Transverse colon (tissue), 4 donors: Measurements from ENCODE around the gene TMEM266. TPM values are rescaled to one million over a fixed set of nuclear protein-coding genes. Genes with fewer than 3 reads are reported as not detected.
A peak's percentile ranks its signal among the peaks of the same experiment; 100 is the strongest.

ENCODE experiments used
- DNase-seq: peaks from one replicate; pipeline ENCODE4 v3.0.0-alpha.2; 2019
- H3K27ac ChIP-seq, 4 donors: fragments of 200-600 bp; sonication (generic); 2 replicates each; pipeline ENCODE4 v1.5.1; 2016 to 2018; ENCODE audit warnings: inconsistent platforms in 4 of 4
- H3K27me3 ChIP-seq: fragments of 200-600 bp; sonication (generic); 2 replicates; pipeline ENCODE4 v1.5.1; 2017; ENCODE audit warnings: inconsistent platforms
- H3K36me3 ChIP-seq, 4 donors: fragments of 200-600 bp; sonication (generic); 2 replicates each; pipeline ENCODE4 v1.5.1; 2017 to 2019; ENCODE audit warnings: inconsistent platforms in 4 of 4
- H3K4me1 ChIP-seq, 4 donors: fragments of 200-600 bp; sonication (generic); 2 replicates each; pipeline ENCODE4 v1.5.1; 2017 to 2020; ENCODE audit warnings: inconsistent platforms in 4 of 4
- H3K4me3 ChIP-seq, 4 donors: fragments of 200-600 bp; sonication (generic); 1 replicate in 1 of 4; 2 replicates in 3 of 4; pipeline versions ENCODE4 v1.5.1 to v1.6.1; 2017 to 2019; ENCODE audit warnings: inconsistent platforms in 4 of 4
- H3K9me3 ChIP-seq, 2 donors: fragments of 200-600 bp; sonication (generic); 2 replicates each; pipeline ENCODE4 v1.5.1; 2017 to 2019; ENCODE audit warnings: inconsistent platforms in 2 of 2
- EP300 ChIP-seq: sonication (generic); formaldehyde crosslinking; IDR thresholded peaks from one replicate; pipeline ENCODE4 v1.6.1; 2017; ENCODE audit warnings: antibody characterized with exemption, low read depth
- POLR2A ChIP-seq: fragments of 450-650 bp; IDR thresholded peaks from one replicate; pipeline ENCODE4 v1.6.1; 2016; ENCODE audit warnings: antibody characterized with exemption, mild to moderate bottlenecking, moderate library complexity
- POLR2AphosphoS5 ChIP-seq, 3 donors: sonication (generic); formaldehyde crosslinking; IDR thresholded peaks; one replicate each; pipeline ENCODE4 v1.6.1; 2016; ENCODE audit warnings: antibody characterized with exemption in 3 of 3
- WGBS, 2 donors: methylation state at CpG; one replicate each; pipeline ENCODE4 v1.1.5; 2018; ENCODE audit warnings: low coverage in 1 of 2; 5-methylcytosine and 5-hydroxymethylcytosine counted together
- in situ Hi-C, 4 donors: fragments of 200-750 bp; cut with MboI; loops; one replicate each; pipeline versions ENCODE4 v1.15.0 to v1.15.1; 2017; ENCODE audit warnings: low sequenced_read_pairs in 3 of 4, low pct_ligation_motif_present in 1 of 4, low pct_unique_long_range_greater_than_20kb in 1 of 4
- intact Hi-C: fragments of 100-400 bp; cut with DNase I; formaldehyde crosslinking; loops from one replicate; pipeline ENCODE4 v1.15.1; 2023; ENCODE audit warnings: low total_unique reads
- total RNA-seq, 4 donors: library from RNA; depleted of rRNA; stranded (reverse); fragments of >200 nt; gene quantifications; one replicate each; pipeline ENCODE4 v1.1.0, GENCODE V29; 2016
- TF ChIP-seq, protein P1 (sequence below), 5 experiments: fragments of 200-600 bp in 3 of 5; fragments of 450-650 bp in 2 of 5; sonication (generic) in 3 of 5; IDR thresholded peaks; 1 replicate in 2 of 5; 2 replicates in 3 of 5; pipeline ENCODE4 v1.5.1; 2016 to 2017; ENCODE audit warnings: antibody characterized with exemption in 5 of 5, inconsistent platforms in 3 of 5, mild to moderate bottlenecking in 2 of 5, moderate library complexity in 1 of 5

The TMEM266 gene
- total RNA-seq, 4 donors from 2014 or later, result 0.41 TPM; not detected in 3

DNA sequence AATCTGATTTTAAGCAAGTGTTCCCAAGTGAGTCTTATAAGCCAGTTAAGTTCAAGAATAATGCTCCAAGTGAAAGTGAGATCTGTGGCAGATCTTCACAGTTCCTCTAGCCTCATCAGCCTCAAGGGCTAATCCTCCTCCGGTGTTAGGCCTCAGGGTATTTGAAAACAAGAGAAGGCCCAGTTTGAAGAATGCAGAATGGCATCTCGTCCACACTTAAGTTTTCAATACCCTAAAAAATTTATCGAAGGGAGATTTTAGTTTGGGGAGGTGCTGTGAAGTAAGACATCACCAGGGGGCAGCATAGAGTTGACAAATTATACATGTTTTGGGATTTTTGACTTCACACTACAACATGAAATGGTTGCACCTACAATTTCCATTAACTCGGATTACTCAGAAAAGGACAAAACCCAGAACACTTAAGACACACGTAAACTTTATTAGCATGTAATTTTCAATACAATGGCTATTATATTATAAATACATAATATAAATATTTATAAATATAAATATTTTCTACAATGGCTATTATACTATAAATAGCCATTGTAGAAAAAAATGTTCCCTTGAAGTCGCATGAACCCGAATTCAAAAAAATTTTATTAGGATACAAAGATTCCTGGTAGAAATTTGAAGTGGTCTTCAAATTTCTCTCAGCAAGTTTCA, 2.3 kb upstream of the TMEM266 start:
- TF ChIP-seq, protein P1, sequence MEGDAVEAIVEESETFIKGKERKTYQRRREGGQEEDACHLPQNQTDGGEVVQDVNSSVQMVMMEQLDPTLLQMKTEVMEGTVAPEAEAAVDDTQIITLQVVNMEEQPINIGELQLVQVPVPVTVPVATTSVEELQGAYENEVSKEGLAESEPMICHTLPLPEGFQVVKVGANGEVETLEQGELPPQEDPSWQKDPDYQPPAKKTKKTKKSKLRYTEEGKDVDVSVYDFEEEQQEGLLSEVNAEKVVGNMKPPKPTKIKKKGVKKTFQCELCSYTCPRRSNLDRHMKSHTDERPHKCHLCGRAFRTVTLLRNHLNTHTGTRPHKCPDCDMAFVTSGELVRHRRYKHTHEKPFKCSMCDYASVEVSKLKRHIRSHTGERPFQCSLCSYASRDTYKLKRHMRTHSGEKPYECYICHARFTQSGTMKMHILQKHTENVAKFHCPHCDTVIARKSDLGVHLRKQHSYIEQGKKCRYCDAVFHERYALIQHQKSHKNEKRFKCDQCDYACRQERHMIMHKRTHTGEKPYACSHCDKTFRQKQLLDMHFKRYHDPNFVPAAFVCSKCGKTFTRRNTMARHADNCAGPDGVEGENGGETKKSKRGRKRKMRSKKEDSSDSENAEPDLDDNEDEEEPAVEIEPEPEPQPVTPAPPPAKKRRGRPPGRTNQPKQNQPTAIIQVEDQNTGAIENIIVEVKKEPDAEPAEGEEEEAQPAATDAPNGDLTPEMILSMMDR (IDR thresholded peaks at IDR 0.05), result peak; percentile 55 to 74 (median 71)
- no peak for TF ChIP-seq POLR2AphosphoS5 (IDR thresholded peaks at IDR 0.05)
- Histone ChIP-seq H3K27me3 (peaks cover 77% of the 10 kb centered on the region), H3K9me3 (no peaks in the 10 kb centered on the region), H3K27ac (no peak overlapping the region), H3K4me1 (peaks cover 7 to 21% (median 16%) of the 10 kb centered on the region in 4 donors), H3K4me3 (no peak overlapping the region), H3K36me3 (no peaks in the 10 kb centered on the region)
- in situ Hi-C loops (no loop called here), intact Hi-C loops (loop anchor here (10.0 kb wide), 1 partner anchor 77 kb away; no protein-coding TSS in a partner anchor)
- DNase-seq, result peak; percentile 14
- 3 to 4% methylated on average over 7 of the region's 7 CpGs for WGBS, 2 donors

DNA sequence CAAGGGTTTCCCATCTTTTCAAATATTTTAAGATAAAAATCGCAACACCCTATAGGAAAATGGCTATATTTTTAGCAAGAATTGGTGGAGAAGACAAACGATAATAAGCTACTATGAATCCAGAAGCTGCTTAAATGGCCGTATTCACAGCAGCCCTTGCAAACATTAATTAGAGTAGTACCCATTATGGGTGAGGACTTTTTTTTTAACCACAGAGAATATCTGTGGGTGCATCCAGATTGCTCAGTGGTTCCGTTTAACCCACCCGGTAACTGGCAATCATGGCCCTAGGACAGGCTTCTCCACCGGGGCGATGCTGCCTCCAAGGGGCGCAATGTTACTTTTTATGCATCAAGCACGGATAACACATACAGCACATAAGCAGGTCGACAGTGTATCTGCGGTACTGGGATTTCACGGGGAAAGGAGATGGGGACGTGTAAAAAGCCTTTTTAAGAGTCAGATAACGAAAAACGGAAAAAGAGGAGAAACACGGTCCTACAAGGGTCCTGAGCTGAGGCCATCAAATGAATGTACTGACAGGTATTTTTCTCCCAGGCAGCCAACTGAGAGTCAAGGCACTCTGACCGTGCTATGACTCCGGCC, 968 bp upstream of the TMEM266 start:
- WGBS, 2 donors, result 7 to 8% methylated on average over 11 to 18 of the region's 18 CpGs
- intact Hi-C loops, result loop anchor here (10.0 kb wide), 1 partner anchor 76 kb away; no protein-coding TSS in a partner anchor
- TF ChIP-seq POLR2AphosphoS5 (IDR thresholded peaks at IDR 0.05) (no peak), EP300 (no peak), POLR2A (no peak)
- TF ChIP-seq, protein P1 (IDR thresholded peaks at IDR 0.05), result no peak
- Histone ChIP-seq H3K4me1 (peaks cover 7 to 21% (median 16%) of the 10 kb centered on the region in 4 donors), H3K27ac (no peak overlapping the region), H3K9me3 (no peaks in the 10 kb centered on the region), H3K4me3 (peak overlapping the region; percentile 44 to 70 (median 54)), H3K27me3 (peaks cover 80% of the 10 kb centered on the region), H3K36me3 (no peaks in the 10 kb centered on the region)
- no peak for DNase-seq
- in situ Hi-C loops, result no loop called here

DNA sequence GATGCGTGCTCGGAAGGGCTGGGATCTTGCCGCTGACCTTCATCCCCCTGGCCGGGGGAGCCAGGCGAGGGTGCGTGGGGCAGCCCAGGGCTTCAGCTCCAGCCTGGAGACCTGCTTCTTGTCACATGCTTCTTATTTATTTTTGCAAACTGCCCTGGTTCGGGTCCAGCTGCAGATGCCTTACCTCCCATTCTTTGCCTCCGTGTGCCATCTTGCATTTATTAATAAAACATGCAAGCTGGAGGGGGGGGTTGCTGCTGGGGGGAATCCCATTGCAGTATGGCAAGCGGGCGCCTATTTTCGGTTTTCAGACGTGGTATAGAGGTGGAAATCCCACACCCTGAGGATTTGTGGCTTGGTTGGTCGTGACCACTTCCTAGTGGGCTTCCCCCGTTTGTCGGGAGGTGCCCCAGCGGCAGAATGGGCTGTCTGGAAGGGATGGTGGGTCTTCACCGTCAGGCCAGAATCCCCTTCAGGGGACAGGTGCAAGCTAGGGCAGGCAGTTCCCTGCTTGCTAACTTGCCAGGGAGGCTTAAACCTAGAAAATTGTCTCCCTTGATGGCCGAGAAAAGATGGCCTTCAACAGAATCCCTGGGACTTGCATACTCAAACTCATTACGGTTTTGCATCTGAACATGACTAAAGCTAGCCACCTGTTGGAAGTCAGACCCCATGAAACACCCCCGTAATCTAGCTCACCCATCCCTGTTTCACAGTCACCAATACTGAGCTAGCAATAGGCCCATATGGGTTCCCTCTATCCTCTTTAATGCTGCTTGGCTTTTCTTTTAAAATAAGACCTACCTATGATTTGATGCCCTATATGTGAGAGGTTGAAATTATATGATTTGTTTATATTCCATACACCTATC, 569 bp downstream of the TMEM266 start:
- H3K4me3 ChIP-seq, result peak overlapping the region; percentile 22 to 70 (median 52)
- DNase-seq, result no peak
- peaks cover 7 to 21% (median 16%) of the 10 kb centered on the region in 4 donors for H3K4me1 ChIP-seq
- in situ Hi-C loops (loop anchor here in 2 of 4 donors (10.0 kb wide), 1 partner anchor 74 kb away; no protein-coding TSS in a partner anchor), intact Hi-C loops (no loop called here)
- H3K27me3 ChIP-seq, result peaks cover 80% of the 10 kb centered on the region
- H3K27ac ChIP-seq, result no peak overlapping the region
- no peaks in the 10 kb centered on the region for H3K9me3 ChIP-seq
- TF ChIP-seq EP300 (no peak), POLR2A (no peak), POLR2AphosphoS5 (IDR thresholded peaks at IDR 0.05) (no peak)
- TF ChIP-seq, protein P1 (IDR thresholded peaks at IDR 0.05), result no peak
- WGBS, 2 donors, result 17 to 100% methylated on average over 1 to 16 of the region's 20 CpGs
- H3K36me3 ChIP-seq, result no peaks in the 10 kb centered on the region

DNA sequence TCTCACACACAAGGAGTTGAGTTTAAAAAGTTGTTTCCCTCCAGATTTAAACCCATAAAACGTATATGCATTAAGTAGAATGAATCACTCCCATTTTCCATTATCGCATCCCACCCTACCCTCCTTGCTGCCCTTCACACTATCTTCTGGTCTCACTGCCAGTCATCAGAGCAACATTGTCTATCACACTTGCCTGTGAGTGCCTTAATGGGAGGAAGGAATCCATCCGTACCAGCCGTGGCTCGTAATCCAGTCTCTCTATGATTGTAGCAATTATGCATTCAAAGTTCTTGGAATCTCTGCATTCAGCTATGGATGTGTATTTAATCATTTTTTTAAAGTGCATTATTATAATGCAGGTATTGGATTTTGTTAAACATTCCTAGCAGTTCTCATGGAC, 1.9 kb downstream of the TMEM266 start:
- no peaks in the 10 kb centered on the region for H3K9me3 ChIP-seq
- no peak overlapping the region for H3K4me3 ChIP-seq
- no peaks in the 10 kb centered on the region for H3K36me3 ChIP-seq
- H3K4me1 ChIP-seq, result peaks cover 7 to 21% (median 16%) of the 10 kb centered on the region in 4 donors
- 86 to 88% methylated on average over 5 of the region's 5 CpGs for WGBS, 2 donors
- intact Hi-C loops, result no loop called here
- no peak for TF ChIP-seq EP300
- no peak for TF ChIP-seq POLR2A
- no peak for TF ChIP-seq POLR2AphosphoS5 (IDR thresholded peaks at IDR 0.05)
- TF ChIP-seq, protein P1 (IDR thresholded peaks at IDR 0.05), result no peak
- no peak overlapping the region for H3K27ac ChIP-seq
- H3K27me3 ChIP-seq, result peaks cover 78% of the 10 kb centered on the region
- no peak for DNase-seq
- in situ Hi-C loops, result loop anchor here in 2 of 4 donors (10.0 kb wide), 1 partner anchor 73 kb away; no protein-coding TSS in a partner anchor
